ENCODE results near the gene GPRIN2.

GRCh38 chr10:46525177-46525823 is 31.2 kb downstream of the GPRIN2 start:
- TF ChIP-seq CTCF (IDR thresholded peaks at IDR 0.05; ENCODE audit: insufficient read depth, low read depth, low read length): no peak
- no peak for TF ChIP-seq EZH2 (IDR thresholded peaks at IDR 0.05; ENCODE audit: insufficient read depth, low read length)

Data from astrocyte (in vitro differentiated cells and primary cell).